Spleen (tissue), 11 donors: Measurements from ENCODE around the gene KRT24. TPM values are rescaled to one million over a fixed set of nuclear protein-coding genes. Genes with fewer than 3 reads are reported as not detected.

Source experiments
- DNase-seq: peaks from one replicate; pipeline ENCODE4 v3.0.0-alpha.2; 2020
- H3K27ac ChIP-seq, 8 donors: fragments of 200-600 bp; sonication (generic) in 7 of 8; 1 replicate in 4 of 8; 2 replicates in 4 of 8; pipeline versions ENCODE4 v1.5.0 to v1.8.0; 2016 to 2021; ENCODE audit warnings: inconsistent platforms in 4 of 8, mild to moderate bottlenecking in 4 of 8, moderate library complexity in 1 of 8
- H3K27me3 ChIP-seq, 7 donors: fragments of 200-600 bp; sonication (generic) in 6 of 7; replicated peaks in 1 of 7; 1 replicate in 4 of 7; 2 replicates in 3 of 7; pipeline versions ENCODE4 v1.5.0 to v1.8.0; 2016 to 2021; ENCODE audit warnings: inconsistent platforms in 3 of 7, mild to moderate bottlenecking in 1 of 7
- H3K36me3 ChIP-seq, 6 donors: fragments of 200-600 bp; sonication (generic) in 5 of 6; 1 replicate in 4 of 6; 2 replicates in 2 of 6; pipeline versions ENCODE4 v1.5.0 to v1.8.0; 2016 to 2021; ENCODE audit warnings: inconsistent platforms in 2 of 6
- H3K4me1 ChIP-seq, 6 donors: fragments of 200-600 bp; sonication (generic) in 5 of 6; 1 replicate in 3 of 6; 2 replicates in 3 of 6; pipeline versions ENCODE4 v1.5.0 to v1.8.0; 2016 to 2021; ENCODE audit warnings: inconsistent platforms in 3 of 6
- H3K4me3 ChIP-seq, 8 donors: fragments of 200-600 bp; sonication (generic) in 7 of 8; 1 replicate in 4 of 8; 2 replicates in 4 of 8; pipeline versions ENCODE4 v1.5.0 to v1.8.0; 2016 to 2021; ENCODE audit warnings: inconsistent platforms in 4 of 8, mild to moderate bottlenecking in 4 of 8, moderate library complexity in 2 of 8
- H3K9me3 ChIP-seq, 8 donors: fragments of 200-600 bp; sonication (generic) in 7 of 8; 1 replicate in 4 of 8; 2 replicates in 4 of 8; pipeline versions ENCODE4 v1.5.0 to v1.8.0; 2016 to 2021; ENCODE audit warnings: inconsistent platforms in 4 of 8
- POLR2A ChIP-seq, 3 donors: fragments of 450-650 bp; IDR thresholded peaks; one replicate each; pipeline ENCODE4 v1.5.1; 2017; ENCODE audit warnings: antibody characterized with exemption in 3 of 3, mild to moderate bottlenecking in 1 of 3
- POLR2AphosphoS5 ChIP-seq, 3 donors: sonication (generic); formaldehyde crosslinking; IDR thresholded peaks; one replicate each; pipeline ENCODE4 v1.5.1; 2017; ENCODE audit warnings: antibody characterized with exemption in 3 of 3
- WGBS, 5 donors: extraction: QIAGEN DNeasy Blood & Tissue Kit in 3 of 5; methylation state at CpG; one replicate each; pipeline versions ENCODE4 v1.1.5 to v1.1.7; 2013 to 2018; 5-methylcytosine and 5-hydroxymethylcytosine counted together
- intact Hi-C: fragments of 100-400 bp; cut with DNase I; formaldehyde crosslinking; loops from one replicate; pipeline ENCODE4 v1.15.0; 2023; ENCODE audit warnings: low total_unique reads
- polyA plus RNA-seq, 3 donors: library from polyadenylated mRNA; stranded (reverse); fragments of 200-250 nt; gene quantifications; one replicate each; pipeline ENCODE4 v1.2.1, GENCODE V29; 2013
- total RNA-seq, 7 donors: library from RNA; depleted of rRNA in 3 of 7; stranded (reverse); fragments of >200 nt in 3 of 7; fragmentation: NEBNext Ultra II Directional in 4 of 7; extraction: Animal tissue kit (Norgen Biotek cat#: 25700) in 4 of 7; gene quantifications; one replicate each; pipeline versions ENCODE4 v1.1.0 to v1.2.1, GENCODE V29; 2016 to 2021
- TF ChIP-seq, protein P1 (sequence below), 11 experiments: fragments of 200-600 bp in 7 of 11; fragments of 450-650 bp in 4 of 11; sonication (generic) in 4 of 11; IDR thresholded peaks in 8 of 11; conservative IDR thresholded peaks in 3 of 11; 1 replicate in 7 of 11; 2 replicates in 4 of 11; pipeline versions ENCODE4 v1.4.0 to v1.8.0; 2016 to 2021; ENCODE audit warnings: antibody characterized with exemption in 11 of 11, inconsistent platforms in 4 of 11, mild to moderate bottlenecking in 1 of 11
- donor health status: healthy with polysubstance abuse.
- donor health status: DM: no; HTN: no; CAD: no; lungs with moderate emphysema.
- donor health status: DM: no; HTN: no; CAD: no.
- donor health status: Bipolar disorder and iron deficiency.
- donor health status: healthy.
- donor health status: DM: no; HTN: no; CAD: no.
- donor health status: DM: yes; HTN: yes; CAD: no.

The KRT24 gene
- total and polyA plus RNA-seq, 10 donors, result 0.03 TPM; not detected in 9

DNA sequence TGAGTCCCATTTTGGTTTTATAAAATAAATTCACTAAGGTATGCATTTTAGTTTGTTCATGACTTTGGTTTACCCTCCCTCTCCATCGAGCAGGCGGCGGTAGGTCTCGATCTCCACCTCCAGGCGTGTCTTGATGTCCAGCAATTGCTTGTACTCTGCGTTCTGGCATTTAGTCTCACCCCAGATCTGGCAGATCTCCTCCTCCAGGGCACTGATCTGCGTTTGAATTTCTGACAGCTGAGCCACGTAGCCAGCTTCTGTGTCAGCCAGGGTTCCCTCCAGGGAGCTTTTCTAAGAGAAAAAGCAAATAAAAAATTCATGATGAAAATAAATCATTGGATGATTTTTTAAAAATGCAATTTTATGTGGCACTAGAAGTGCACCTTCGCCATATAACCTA is 4.2 kb downstream of the KRT24 start:
- Histone ChIP-seq H3K4me1 (no peaks in the 10 kb centered on the region), H3K36me3 (no peaks in the 10 kb centered on the region), H3K4me3 (no peak overlapping the region), H3K27ac (no peak overlapping the region), H3K9me3 (no peaks in the 10 kb centered on the region), H3K27me3 (peaks cover 0 to 31% (median 0%) of the 10 kb centered on the region in 7 donors)
- intact Hi-C loops, result no loop called here
- DNase-seq, result no peak
- TF ChIP-seq POLR2AphosphoS5 (IDR thresholded peaks at IDR 0.05) (no peak), POLR2A (IDR thresholded peaks at IDR 0.05) (no peak)
- TF ChIP-seq, protein P1, sequence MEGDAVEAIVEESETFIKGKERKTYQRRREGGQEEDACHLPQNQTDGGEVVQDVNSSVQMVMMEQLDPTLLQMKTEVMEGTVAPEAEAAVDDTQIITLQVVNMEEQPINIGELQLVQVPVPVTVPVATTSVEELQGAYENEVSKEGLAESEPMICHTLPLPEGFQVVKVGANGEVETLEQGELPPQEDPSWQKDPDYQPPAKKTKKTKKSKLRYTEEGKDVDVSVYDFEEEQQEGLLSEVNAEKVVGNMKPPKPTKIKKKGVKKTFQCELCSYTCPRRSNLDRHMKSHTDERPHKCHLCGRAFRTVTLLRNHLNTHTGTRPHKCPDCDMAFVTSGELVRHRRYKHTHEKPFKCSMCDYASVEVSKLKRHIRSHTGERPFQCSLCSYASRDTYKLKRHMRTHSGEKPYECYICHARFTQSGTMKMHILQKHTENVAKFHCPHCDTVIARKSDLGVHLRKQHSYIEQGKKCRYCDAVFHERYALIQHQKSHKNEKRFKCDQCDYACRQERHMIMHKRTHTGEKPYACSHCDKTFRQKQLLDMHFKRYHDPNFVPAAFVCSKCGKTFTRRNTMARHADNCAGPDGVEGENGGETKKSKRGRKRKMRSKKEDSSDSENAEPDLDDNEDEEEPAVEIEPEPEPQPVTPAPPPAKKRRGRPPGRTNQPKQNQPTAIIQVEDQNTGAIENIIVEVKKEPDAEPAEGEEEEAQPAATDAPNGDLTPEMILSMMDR (IDR thresholded peaks at IDR 0.05 in 8 of 11, conservative IDR thresholded peaks at IDR 0.05 in 3 of 11), result no peak
- WGBS, 5 donors, result 80 to 89% (median 85%) methylated on average over 9 of the region's 9 CpGs

DNA sequence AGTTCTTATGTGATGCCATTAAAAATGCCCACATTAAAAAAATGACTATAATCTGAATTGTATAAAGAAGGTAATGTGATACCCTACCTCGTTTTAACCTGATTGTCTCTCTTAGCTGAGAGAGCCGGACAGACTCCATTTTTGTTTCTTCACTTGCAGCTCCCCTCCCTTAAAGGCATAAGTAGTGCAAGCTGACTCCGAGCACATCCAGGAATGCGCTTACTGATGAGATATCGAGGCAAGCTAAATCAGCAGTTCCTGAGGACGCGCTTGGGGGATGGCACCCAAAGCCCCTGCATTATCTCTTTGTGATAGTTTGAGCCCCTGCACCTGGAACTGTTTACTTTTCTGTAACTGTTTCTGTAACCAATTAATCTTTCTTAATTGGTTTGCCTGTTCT is 6.3 kb downstream of the KRT24 start:
- H3K4me3 ChIP-seq, result no peak overlapping the region
- intact Hi-C loops, result no loop called here
- peaks cover 0 to 36% (median 0%) of the 10 kb centered on the region in 7 donors for H3K27me3 ChIP-seq
- 68 to 79% (median 72%) methylated on average over 7 of the region's 7 CpGs for WGBS, 5 donors
- H3K4me1 ChIP-seq, result no peaks in the 10 kb centered on the region
- H3K27ac ChIP-seq, result no peak overlapping the region
- H3K36me3 ChIP-seq, result no peaks in the 10 kb centered on the region
- TF ChIP-seq POLR2A (IDR thresholded peaks at IDR 0.05), result no peak
- TF ChIP-seq, protein P1 (IDR thresholded peaks at IDR 0.05 in 8 of 11, conservative IDR thresholded peaks at IDR 0.05 in 3 of 11), result no peak
- TF ChIP-seq POLR2AphosphoS5 (IDR thresholded peaks at IDR 0.05), result no peak
- no peaks in the 10 kb centered on the region for H3K9me3 ChIP-seq
- no peak for DNase-seq

DNA sequence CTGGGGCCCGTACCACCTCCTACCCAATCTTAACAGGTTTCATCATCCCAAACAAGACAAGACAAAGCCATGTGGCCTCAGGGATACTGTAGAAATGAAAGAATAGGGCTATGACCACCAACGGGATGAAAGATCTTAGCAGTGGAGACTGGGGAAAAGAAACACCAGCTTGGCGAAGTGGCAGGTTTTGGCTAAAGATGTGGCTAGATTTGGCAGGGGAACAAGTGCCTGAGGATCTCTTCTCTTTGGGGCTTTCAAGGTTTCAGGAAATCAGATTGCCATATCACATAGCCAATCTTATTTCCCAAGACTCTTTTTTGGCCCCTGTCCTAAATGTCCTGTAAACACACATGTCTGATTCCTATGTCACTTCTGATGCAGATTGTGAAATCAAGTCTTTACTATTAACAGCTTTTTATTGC is 6.9 kb downstream of the KRT24 start:
- DNase-seq, result no peak
- TF ChIP-seq POLR2A (IDR thresholded peaks at IDR 0.05) (no peak), POLR2AphosphoS5 (IDR thresholded peaks at IDR 0.05) (no peak)
- TF ChIP-seq, protein P1 (IDR thresholded peaks at IDR 0.05 in 8 of 11, conservative IDR thresholded peaks at IDR 0.05 in 3 of 11), result no peak
- Histone ChIP-seq H3K4me3 (no peak overlapping the region), H3K4me1 (no peaks in the 10 kb centered on the region), H3K27me3 (peaks cover 0 to 36% (median 0%) of the 10 kb centered on the region in 7 donors), H3K27ac (no peak overlapping the region), H3K36me3 (no peaks in the 10 kb centered on the region), H3K9me3 (no peaks in the 10 kb centered on the region)
- intact Hi-C loops, result no loop called here
- WGBS, 5 donors, result 32 to 75% (median 41%) methylated on average over 3 of the region's 3 CpGs

DNA sequence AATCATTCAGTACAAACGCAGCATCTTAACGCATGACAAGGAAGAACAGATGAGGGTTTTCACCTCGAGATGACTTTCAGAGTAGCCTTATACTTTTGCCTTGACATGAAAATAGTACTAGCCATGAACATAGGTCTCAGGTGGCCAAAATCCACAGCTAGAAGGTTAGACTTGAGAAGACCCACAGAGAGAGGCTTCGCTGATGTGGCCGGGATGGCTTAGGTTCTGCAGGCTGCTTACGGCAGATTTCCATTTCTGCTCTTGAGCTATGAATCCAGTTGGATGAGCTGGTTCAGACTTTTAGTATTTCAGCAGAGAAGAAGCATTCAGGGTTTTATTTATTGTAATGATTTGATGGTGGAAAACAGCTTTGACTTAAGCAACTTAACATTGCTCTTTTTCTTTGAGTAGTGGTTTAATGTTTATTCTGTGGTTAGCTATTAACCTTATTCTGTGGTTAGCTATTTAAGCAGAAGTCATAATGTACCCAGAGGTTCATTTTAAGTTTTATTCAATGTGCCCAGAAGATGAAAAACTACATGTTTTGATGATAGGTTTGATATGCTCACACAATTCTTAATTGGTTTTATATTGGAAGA is 7.6 kb downstream of the KRT24 start:
- H3K36me3 ChIP-seq, result no peaks in the 10 kb centered on the region
- H3K9me3 ChIP-seq, result no peaks in the 10 kb centered on the region
- WGBS, 5 donors, result 86 to 93% (median 90%) methylated on average over 6 of the region's 6 CpGs
- DNase-seq, result no peak
- no peak for TF ChIP-seq POLR2AphosphoS5 (IDR thresholded peaks at IDR 0.05)
- no peak overlapping the region for H3K27ac ChIP-seq
- H3K27me3 ChIP-seq, result peaks cover 0 to 37% (median 0%) of the 10 kb centered on the region in 7 donors
- intact Hi-C loops, result no loop called here
- no peaks in the 10 kb centered on the region for H3K4me1 ChIP-seq
- no peak overlapping the region for H3K4me3 ChIP-seq
